Hepatocyte (in vitro differentiated cells): ENCODE results near the gene RUSC1.

ENCODE experiments used
- EZH2 ChIP-seq: fragments of 200-600 bp; sonication (generic); IDR thresholded peaks from 2 replicates; pipeline ENCODE4 v1.6.1; 2016; ENCODE audit warnings: antibody characterized with exemption, mild to moderate bottlenecking, borderline replicate concordance
- EZH2phosphoT487 ChIP-seq: fragments of 200-600 bp; sonication (generic); IDR thresholded peaks from one replicate; pipeline ENCODE4 v1.6.1; 2018; ENCODE audit warnings: antibody characterized with exemption, mild to moderate bottlenecking, low read depth, moderate library complexity; ENCODE audit not compliant: unreplicated experiment, severe bottlenecking
- TF ChIP-seq, protein P1 (sequence below): fragments of 200-600 bp; sonication (generic); IDR thresholded peaks from 2 replicates; pipeline ENCODE4 v1.5.1; 2016; ENCODE audit warnings: antibody characterized with exemption, mild to moderate bottlenecking; ENCODE audit not compliant: poor library complexity

DNA sequence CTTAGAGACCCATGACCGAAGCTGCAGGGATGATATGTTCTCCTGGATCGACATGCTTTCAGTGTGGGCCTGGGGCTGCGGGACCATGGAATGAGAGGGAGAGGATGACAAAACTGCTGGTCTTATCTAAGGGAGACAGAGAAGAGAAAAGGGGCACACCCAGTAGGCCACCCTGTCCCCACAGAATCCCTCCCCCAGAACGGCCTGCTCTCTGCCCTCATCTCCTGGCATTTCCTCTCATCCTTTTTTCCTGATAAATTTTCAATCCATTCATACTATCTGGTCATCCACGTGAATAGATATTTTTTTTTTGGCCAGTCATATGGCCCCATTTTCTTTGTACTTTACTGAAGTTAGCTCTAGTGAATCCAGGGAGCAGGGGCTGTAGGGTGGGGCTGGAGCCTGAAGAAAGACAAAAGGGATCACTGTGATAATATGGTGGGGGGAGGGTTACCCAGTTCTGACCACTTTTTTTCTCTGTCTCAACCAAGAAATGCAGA, 19.3 kb upstream of the RUSC1 start, which contains the start of gene PKLR:
- TF ChIP-seq, protein P1, sequence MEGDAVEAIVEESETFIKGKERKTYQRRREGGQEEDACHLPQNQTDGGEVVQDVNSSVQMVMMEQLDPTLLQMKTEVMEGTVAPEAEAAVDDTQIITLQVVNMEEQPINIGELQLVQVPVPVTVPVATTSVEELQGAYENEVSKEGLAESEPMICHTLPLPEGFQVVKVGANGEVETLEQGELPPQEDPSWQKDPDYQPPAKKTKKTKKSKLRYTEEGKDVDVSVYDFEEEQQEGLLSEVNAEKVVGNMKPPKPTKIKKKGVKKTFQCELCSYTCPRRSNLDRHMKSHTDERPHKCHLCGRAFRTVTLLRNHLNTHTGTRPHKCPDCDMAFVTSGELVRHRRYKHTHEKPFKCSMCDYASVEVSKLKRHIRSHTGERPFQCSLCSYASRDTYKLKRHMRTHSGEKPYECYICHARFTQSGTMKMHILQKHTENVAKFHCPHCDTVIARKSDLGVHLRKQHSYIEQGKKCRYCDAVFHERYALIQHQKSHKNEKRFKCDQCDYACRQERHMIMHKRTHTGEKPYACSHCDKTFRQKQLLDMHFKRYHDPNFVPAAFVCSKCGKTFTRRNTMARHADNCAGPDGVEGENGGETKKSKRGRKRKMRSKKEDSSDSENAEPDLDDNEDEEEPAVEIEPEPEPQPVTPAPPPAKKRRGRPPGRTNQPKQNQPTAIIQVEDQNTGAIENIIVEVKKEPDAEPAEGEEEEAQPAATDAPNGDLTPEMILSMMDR: no peak
- TF ChIP-seq EZH2 (no peak), EZH2phosphoT487 (no peak)
